Breast epithelium (tissue), 3 donors: ENCODE results near the gene PTGIR.

Experiments used
- CTCF ChIP-seq, 3 donors: fragments of 450-650 bp; IDR thresholded peaks; one replicate each; pipeline ENCODE4 v1.5.1; 2016 to 2017; ENCODE audit warnings: antibody characterized with exemption in 3 of 3, mild to moderate bottlenecking in 3 of 3, moderate library complexity in 3 of 3
- POLR2A ChIP-seq: fragments of 450-650 bp; IDR thresholded peaks from one replicate; pipeline ENCODE4 v1.6.1; 2016; ENCODE audit warnings: antibody characterized with exemption, mild to moderate bottlenecking, moderate library complexity
- POLR2AphosphoS5 ChIP-seq, 3 donors: sonication (generic); formaldehyde crosslinking; IDR thresholded peaks; one replicate each; pipeline ENCODE4 v1.6.1; 2017; ENCODE audit warnings: antibody characterized with exemption in 3 of 3

GRCh38 chr19:46606019-46606418 is 18.9 kb downstream of the PTGIR start:
- no peak for TF ChIP-seq POLR2A
- TF ChIP-seq CTCF (IDR thresholded peaks at IDR 0.05) = no peak
- no peak for TF ChIP-seq POLR2AphosphoS5 (IDR thresholded peaks at IDR 0.05)
